Measurements from ENCODE around the gene CNPY1. TPM values are rescaled to one million over a fixed set of nuclear protein-coding genes. Genes with fewer than 3 reads are reported as not detected.
"Not testable (repeated sequence)": the region's sequence is repeated elsewhere in the genome, so short reads cannot be mapped to it uniquely, and the experiment has no call there.

CNPY1 gene
- polyA plus RNA-seq, 4 donors = not detected

GRCh38 chr7:155579565-155579964 lies 33.2 kb upstream of the CNPY1 start:
- DNase-seq (ENCODE audit: low read depth in 4 of 4, low spot score in 2 of 4) = no peak

- DNase-seq (ENCODE audit: low read depth in 4 of 4, low spot score in 2 of 4) = no peak
These were observed 31.7 kb upstream of the CNPY1 start for GRCh38 chr7:155578016-155578415.

DNA sequence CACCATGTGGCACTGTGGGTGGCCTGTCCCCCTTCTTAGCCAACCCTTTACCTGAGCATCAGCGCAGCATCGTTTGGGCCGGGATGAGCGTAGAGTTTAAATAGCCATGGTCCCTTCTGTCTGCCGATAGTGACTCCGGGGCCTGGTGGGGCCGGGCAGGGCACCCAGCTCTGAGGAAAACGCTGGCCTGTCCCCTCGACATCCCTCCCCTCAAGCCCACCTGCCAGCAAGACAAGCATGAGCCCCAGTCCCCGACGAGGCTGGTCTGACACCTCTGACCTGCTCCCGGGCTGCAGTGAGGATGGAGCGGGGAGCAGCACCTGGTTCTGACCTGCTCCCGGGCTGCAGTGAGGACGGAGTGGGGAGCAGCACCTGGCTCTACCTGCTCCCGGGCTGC lies 31.1 kb upstream of the CNPY1 start:
- no peak for DNase-seq (ENCODE audit: low read depth in 4 of 4, low spot score in 2 of 4)

- DNase-seq (ENCODE audit: low read depth in 4 of 4, low spot score in 2 of 4) = no peak
These were observed 30.6 kb upstream of the CNPY1 start for GRCh38 chr7:155576900-155577508.

DNA sequence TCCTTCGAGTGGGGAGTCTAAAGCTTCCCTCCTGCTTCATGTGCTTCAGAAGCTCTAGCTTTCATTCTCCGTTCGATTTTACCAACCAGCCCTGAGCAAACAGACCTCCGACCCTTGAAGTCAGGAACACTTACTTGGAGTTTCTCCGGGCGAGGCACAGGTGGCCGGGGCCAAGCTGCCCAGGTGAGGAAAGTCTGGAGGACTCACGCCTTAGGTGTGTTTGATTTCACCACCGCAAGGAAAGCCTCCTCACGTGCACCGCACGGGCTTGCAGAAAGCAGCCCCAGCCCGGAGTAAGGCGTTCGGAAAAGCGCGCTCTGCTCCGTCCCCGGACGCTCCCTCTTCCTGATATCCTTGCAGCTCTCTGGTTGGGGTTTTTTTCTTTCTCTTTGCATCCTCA lies 30.1 kb upstream of the CNPY1 start:
- DNase-seq (ENCODE audit: low read depth in 4 of 4, low spot score in 2 of 4) = no peak

DNA sequence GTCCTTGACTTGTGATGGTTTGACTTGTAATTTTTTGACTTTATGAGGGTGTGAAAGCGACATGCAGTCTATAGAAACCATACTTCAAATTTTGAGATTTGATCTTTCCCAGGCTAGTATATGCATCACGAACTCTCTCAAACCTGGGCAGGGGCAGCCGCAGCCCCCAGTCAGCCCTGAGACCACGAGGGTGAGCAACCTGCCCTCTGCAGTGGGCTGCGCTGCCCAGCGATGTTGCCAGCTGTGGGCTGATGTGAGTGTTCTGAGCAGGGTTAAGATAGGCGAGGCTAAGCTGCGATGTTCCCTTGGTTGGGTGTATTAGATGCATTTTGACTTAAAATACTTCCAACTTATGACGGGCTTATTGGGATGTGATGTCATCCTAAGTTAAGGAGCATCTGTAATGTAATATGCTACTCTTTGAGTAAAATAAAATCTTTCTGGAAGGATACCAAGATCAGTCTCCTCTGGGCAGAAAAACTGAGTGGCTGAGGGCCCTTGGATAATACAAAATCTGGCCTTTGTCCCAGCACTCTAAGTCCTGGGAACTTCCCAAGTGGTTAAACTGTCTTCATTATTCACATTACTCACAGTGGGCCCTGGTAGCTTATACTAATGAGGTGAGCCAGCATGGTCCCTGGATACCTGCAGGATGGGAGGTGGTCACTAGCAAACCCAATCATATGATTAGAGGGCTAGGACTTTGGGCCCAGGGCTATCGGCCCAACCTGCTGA lies 28.4 kb upstream of the CNPY1 start:
- DNase-seq (ENCODE audit: low read depth in 4 of 4, low spot score in 2 of 4) = no peak

- DNase-seq (ENCODE audit: low read depth in 4 of 4, low spot score in 2 of 4) = no peak
These were observed 25.4 kb upstream of the CNPY1 start for GRCh38 chr7:155571581-155572345.

GRCh38 chr7:155570991-155571390 lies 24.6 kb upstream of the CNPY1 start:
- no peak for DNase-seq (ENCODE audit: low read depth in 4 of 4, low spot score in 2 of 4)

DNA sequence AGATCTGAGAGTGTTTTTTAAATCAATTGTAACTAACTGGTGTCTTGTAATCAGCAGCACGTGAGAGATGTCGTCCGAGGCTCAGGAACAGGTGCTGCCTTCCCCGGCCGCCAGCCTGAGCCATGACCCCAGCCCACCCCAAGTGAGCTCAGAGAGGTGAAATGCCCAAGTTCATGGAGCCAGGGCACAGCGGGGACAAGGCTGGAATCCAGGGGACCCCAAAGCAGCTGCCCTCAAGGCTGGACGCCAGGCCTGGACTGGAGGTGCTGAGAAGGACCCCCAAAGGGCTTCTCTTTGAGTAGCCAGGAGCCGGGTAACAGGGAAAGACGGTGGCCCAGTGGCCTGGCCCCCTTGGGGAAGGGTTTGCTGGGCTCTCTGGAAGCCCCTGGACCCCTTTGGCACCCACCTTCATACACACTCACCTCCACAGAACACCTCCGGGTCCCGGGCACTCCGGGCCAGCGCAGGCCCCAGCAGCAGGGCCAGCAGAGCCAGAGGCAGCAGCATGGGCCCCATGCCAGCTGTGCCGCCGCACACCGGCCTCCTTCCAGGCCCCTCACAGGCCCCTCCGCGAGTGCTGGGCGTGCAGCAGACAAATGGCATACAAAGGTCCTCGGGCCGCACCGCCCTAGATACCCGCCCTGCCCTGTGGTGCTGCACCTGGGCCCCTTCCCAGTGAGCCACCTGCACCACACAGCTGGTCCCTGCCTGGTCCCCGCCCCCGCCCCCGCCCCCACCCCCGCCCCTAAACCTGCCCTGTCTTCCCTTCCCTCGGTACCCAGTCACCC lies 24.0 kb upstream of the CNPY1 start:
- no peak for DNase-seq (ENCODE audit: low read depth in 4 of 4, low spot score in 2 of 4)

- DNase-seq (ENCODE audit: low read depth in 4 of 4, low spot score in 2 of 4) = no peak
These were observed 23.3 kb upstream of the CNPY1 start for GRCh38 chr7:155569681-155570080.

- no peak for DNase-seq (ENCODE audit: low read depth in 4 of 4, low spot score in 2 of 4)
These were observed 22.6 kb upstream of the CNPY1 start for GRCh38 chr7:155568842-155569494.

GRCh38 chr7:155568333-155568660 lies 21.9 kb upstream of the CNPY1 start:
- DNase-seq (ENCODE audit: low read depth in 4 of 4, low spot score in 2 of 4) = no peak

DNA sequence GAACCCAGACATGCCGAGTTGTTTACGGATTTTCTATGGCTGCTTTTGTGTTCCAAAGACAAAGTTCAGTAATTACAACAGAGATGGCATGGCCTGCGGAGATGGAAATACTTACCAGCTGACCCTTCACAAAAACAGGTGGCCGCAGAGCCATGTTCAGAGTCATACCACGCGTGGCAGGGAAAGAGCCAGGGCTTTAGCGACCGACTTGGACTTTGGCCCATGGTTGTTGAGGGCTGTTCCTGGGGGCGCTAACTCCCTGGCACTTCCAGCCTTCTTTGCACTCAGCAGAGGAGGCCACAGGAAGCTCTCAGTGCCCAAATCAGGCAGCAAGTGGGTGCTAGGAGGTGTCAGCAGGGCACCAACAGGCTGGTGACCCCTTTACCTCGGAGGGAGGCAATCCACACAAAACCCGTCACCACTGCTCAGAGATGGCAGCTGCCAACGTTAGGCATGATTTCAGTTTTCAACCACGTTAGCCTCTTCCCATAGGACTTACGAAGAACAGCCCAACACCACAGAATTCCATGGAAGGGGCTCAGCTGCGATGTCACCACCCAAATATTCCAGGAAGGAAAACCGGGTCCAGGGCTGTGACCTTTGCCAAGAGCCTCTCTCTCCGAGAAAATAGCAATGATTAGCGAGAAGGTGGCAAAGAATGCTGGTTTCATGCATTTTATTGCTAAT lies 21.4 kb upstream of the CNPY1 start:
- DNase-seq (ENCODE audit: low read depth in 4 of 4, low spot score in 2 of 4) = no peak

- no peak for DNase-seq (ENCODE audit: low read depth in 4 of 4, low spot score in 2 of 4)
These were observed 19.9 kb upstream of the CNPY1 start for GRCh38 chr7:155566011-155566836.

DNA sequence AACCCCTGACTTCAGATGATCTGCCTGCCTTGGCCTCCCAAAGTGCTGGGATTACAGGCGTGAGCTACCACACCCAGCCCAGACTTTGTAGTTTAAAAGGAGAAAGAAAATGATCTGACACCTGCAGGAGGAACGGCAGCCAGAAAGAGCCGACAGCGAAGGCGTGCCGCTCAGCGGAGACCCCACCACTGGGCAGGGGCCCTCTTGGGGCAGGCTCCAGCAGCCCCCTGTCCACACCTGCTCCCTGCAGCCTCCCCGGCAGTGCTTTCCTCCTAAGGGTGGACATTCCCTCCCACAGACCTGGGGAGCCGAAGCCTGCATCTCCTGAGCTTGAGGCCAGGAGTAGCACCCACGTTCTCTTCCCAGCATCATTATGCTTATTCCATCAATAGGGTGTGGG lies 19.2 kb upstream of the CNPY1 start:
- no peak for DNase-seq (ENCODE audit: low read depth in 4 of 4, low spot score in 2 of 4)

- DNase-seq (ENCODE audit: low read depth in 4 of 4, low spot score in 2 of 4) = not testable (repeated sequence)
These were observed 16.6 kb upstream of the CNPY1 start for GRCh38 chr7:155562976-155563375.

GRCh38 chr7:155562106-155562505 lies 15.7 kb upstream of the CNPY1 start:
- no peak for DNase-seq (ENCODE audit: low read depth in 4 of 4, low spot score in 2 of 4)

GRCh38 chr7:155560982-155561686 lies 14.8 kb upstream of the CNPY1 start:
- DNase-seq (ENCODE audit: low read depth in 4 of 4, low spot score in 2 of 4) = no peak

Measured in left renal cortex interstitium (tissue), 4 donors.